HepG2 (cell line): ENCODE measurements around the gene BYSL. TPM values are rescaled to one million over a fixed set of nuclear protein-coding genes. Genes with fewer than 3 reads are reported as not detected.

Experiments
- AGO1 ChIP-seq: fragments of 200-400 bp; formaldehyde crosslinking; IDR thresholded peaks from 2 replicates; pipeline ENCODE4 v1.6.1; 2017; ENCODE audit warnings: mild to moderate bottlenecking, low read depth, low read length, moderate library complexity; ENCODE audit not compliant: poor library complexity, severe bottlenecking
- CEBPG ChIP-seq: IDR thresholded peaks from 2 replicates; pipeline ENCODE4 v1.6.1; 2016
- ELF3 ChIP-seq: IDR thresholded peaks from 2 replicates; pipeline ENCODE4 v1.6.1; 2016; ENCODE audit warnings: missing genetic modification reagents, missing compliant biosample characterization
- GMEB2 ChIP-seq: IDR thresholded peaks from 2 replicates; pipeline ENCODE4 v1.6.1; 2016; ENCODE audit warnings: missing biosample characterization, missing genetic modification reagents, low read depth
- HDAC2 ChIP-seq: sonication (generic); formaldehyde crosslinking; IDR thresholded peaks from 2 replicates; pipeline ENCODE4 v1.4.0; 2020; ENCODE audit warnings: missing genetic modification reagents
- KLF16 ChIP-seq, 2 experiments: sonication (generic) in 1 of 2; formaldehyde crosslinking in 1 of 2; IDR thresholded peaks; 2 replicates each; pipeline versions ENCODE4 v1.6.1 to v1.8.0; 2016 to 2023; ENCODE audit warnings: missing genetic modification reagents in 2 of 2, missing compliant biosample characterization in 1 of 2
- MTA1 ChIP-seq: sonication (generic); formaldehyde crosslinking; IDR thresholded peaks from 2 replicates; pipeline ENCODE4 v1.4.0; 2020; ENCODE audit warnings: missing genetic modification reagents, mild to moderate bottlenecking, borderline replicate concordance
- RBM22 ChIP-seq: fragments of 200-400 bp; formaldehyde crosslinking; optimal IDR thresholded peaks from 2 replicates; pipeline ENCODE3; 2017; ENCODE audit warnings: mild to moderate bottlenecking, low read length, moderate library complexity
- RXRB ChIP-seq: IDR thresholded peaks from 2 replicates; pipeline ENCODE4 v1.6.1; 2016; ENCODE audit warnings: borderline replicate concordance, missing genetic modification reagents, missing compliant biosample characterization
- SOX13 ChIP-seq, 3 experiments: fragments of 450-650 bp in 1 of 3; sonication (generic) in 1 of 3; formaldehyde crosslinking in 1 of 3; IDR thresholded peaks in 2 of 3; conservative IDR thresholded peaks in 1 of 3; 2 replicates each; pipeline versions ENCODE4 v1.5.0 to v1.6.1; 2016 to 2020; ENCODE audit warnings: antibody characterized with exemption in 1 of 3, mild to moderate bottlenecking in 1 of 3, missing compliant biosample characterization in 1 of 3, missing genetic modification reagents in 1 of 3, moderate library complexity in 1 of 3
- SSRP1 ChIP-seq: IDR thresholded peaks from 2 replicates; pipeline ENCODE4 v1.6.1; 2016; ENCODE audit warnings: control low read depth
- STAT5B ChIP-seq: sonication (generic); formaldehyde crosslinking; IDR thresholded peaks from 2 replicates; pipeline ENCODE4 v1.4.0; 2020; ENCODE audit warnings: missing genetic modification reagents
- TSC22D2 ChIP-seq: sonication (generic); formaldehyde crosslinking; IDR thresholded peaks from 2 replicates; pipeline ENCODE4 v1.5.1; 2020; ENCODE audit warnings: missing genetic modification reagents, mild to moderate bottlenecking, borderline replicate concordance
- U2AF2 ChIP-seq: fragments of 200-400 bp; formaldehyde crosslinking; IDR thresholded peaks from 2 replicates; pipeline ENCODE4 v1.6.1; 2017; ENCODE audit warnings: low read depth, mild to moderate bottlenecking, low read length
- ZBTB43 ChIP-seq: sonication (generic); formaldehyde crosslinking; conservative IDR thresholded peaks from 2 replicates; pipeline ENCODE4 v1.4.0; 2020; ENCODE audit warnings: missing genetic modification reagents
- ZFP36L2 ChIP-seq: sonication (generic); formaldehyde crosslinking; IDR thresholded peaks from 2 replicates; pipeline ENCODE4 v1.4.0; 2020; ENCODE audit warnings: missing genetic modification reagents
- ZGPAT ChIP-seq: IDR thresholded peaks from 2 replicates; pipeline ENCODE4 v1.6.1; 2016; ENCODE audit warnings: mild to moderate bottlenecking
- ZNF644 ChIP-seq: IDR thresholded peaks from 2 replicates; pipeline ENCODE4 v1.6.1; 2016; ENCODE audit warnings: low read depth
- ZNF879 ChIP-seq: sonication (generic); formaldehyde crosslinking; IDR thresholded peaks from 2 replicates; pipeline ENCODE4 v1.8.1; 2023; ENCODE audit warnings: missing genetic modification reagents
- polyA plus RNA-seq, 8 experiments: library from polyadenylated mRNA; depleted of rRNA in 3 of 8; stranded (reverse) in 7 of 8; unstranded in 1 of 8; fragments of >200 nt; fragmentation: Illumina TruSeq in 4 of 8; extraction: Trizol in 4 of 8; gene quantifications; 2 replicates each; pipeline versions ENCODE4 v1.2.1 to v1.2.3, GENCODE V29; 2011 to 2016; ENCODE audit warnings: low read depth in 4 of 8, missing spikeins in 1 of 8, mixed read lengths in 1 of 8; ENCODE audit not compliant: insufficient read depth in 1 of 8
- total RNA-seq, 5 experiments: library from RNA; depleted of rRNA; stranded (reverse); fragments of >200 nt; fragmentation: Illumina TruSeq; extraction: Trizol; gene quantifications; 2 replicates each; pipeline ENCODE4 v1.2.3, GENCODE V29; 2016; ENCODE audit warnings: low read depth in 1 of 5
- TF ChIP-seq, protein P1 (sequence below): IDR thresholded peaks from 2 replicates; pipeline ENCODE4 v1.6.1; 2018; ENCODE audit warnings: missing genetic modification reagents, mild to moderate bottlenecking, missing compliant biosample characterization
- TF ChIP-seq, protein P2 (sequence below), 2 experiments: fragments of 450-650 bp in 1 of 2; sonication (generic) in 1 of 2; formaldehyde crosslinking; IDR thresholded peaks; 2 replicates each; pipeline versions ENCODE4 v1.5.0 to v1.8.0; 2020 to 2022; ENCODE audit warnings: mild to moderate bottlenecking in 1 of 2, missing genetic modification reagents in 1 of 2

The BYSL gene
- total and polyA plus RNA-seq, 2 of the 13 experiments (the other 11 are each of a cell fraction or from before 2014, with no cell fraction given): 27.9 to 28.6 TPM

GRCh38 chr6:41936073-41936837 lies 15.0 kb downstream of the BYSL start (continued):
- no peak for TF ChIP-seq GMEB2 (CRISPR knock-in tag)
- no peak for TF ChIP-seq RBM22
- TF ChIP-seq RXRB (CRISPR knock-in tag): no peak
- peak; percentile 90 for TF ChIP-seq CEBPG (CRISPR knock-in tag)
- TF ChIP-seq SSRP1 (CRISPR knock-in tag): peak; percentile 52; the same call in 1 of the 2 replicates
- TF ChIP-seq MTA1 (CRISPR knock-in tag): no peak
- TF ChIP-seq, protein P1, sequence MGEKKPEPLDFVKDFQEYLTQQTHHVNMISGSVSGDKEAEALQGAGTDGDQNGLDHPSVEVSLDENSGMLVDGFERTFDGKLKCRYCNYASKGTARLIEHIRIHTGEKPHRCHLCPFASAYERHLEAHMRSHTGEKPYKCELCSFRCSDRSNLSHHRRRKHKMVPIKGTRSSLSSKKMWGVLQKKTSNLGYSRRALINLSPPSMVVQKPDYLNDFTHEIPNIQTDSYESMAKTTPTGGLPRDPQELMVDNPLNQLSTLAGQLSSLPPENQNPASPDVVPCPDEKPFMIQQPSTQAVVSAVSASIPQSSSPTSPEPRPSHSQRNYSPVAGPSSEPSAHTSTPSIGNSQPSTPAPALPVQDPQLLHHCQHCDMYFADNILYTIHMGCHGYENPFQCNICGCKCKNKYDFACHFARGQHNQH: peak; percentile 38; the same call in 1 of the 2 replicates
- TF ChIP-seq ELF3 (CRISPR knock-in tag): no peak
- no peak for TF ChIP-seq STAT5B
- TF ChIP-seq, protein P2, sequence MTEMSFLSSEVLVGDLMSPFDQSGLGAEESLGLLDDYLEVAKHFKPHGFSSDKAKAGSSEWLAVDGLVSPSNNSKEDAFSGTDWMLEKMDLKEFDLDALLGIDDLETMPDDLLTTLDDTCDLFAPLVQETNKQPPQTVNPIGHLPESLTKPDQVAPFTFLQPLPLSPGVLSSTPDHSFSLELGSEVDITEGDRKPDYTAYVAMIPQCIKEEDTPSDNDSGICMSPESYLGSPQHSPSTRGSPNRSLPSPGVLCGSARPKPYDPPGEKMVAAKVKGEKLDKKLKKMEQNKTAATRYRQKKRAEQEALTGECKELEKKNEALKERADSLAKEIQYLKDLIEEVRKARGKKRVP (CRISPR knock-in tag; IDR thresholded peaks at IDR 0.05): no peak
- TF ChIP-seq AGO1: no peak
- TF ChIP-seq ZGPAT (CRISPR knock-in tag): no peak
- no peak for TF ChIP-seq U2AF2
- no peak for TF ChIP-seq HDAC2 (CRISPR knock-in tag)
- no peak for TF ChIP-seq ZNF879 (CRISPR knock-in tag)
- no peak for TF ChIP-seq ZBTB43 (CRISPR knock-in tag)
- peak in 1 of 2 experiments; percentile 58; a peak in 2 of 4 replicates for TF ChIP-seq KLF16 (CRISPR knock-in tag; IDR thresholded peaks at IDR 0.05)
- TF ChIP-seq ZFP36L2 (CRISPR knock-in tag): no peak
- TF ChIP-seq ZNF644: no peak
- no peak for TF ChIP-seq SOX13 (IDR thresholded peaks at IDR 0.05)
- no peak for TF ChIP-seq SOX13 (CRISPR knock-in tag; conservative IDR thresholded peaks at IDR 0.05 in 1 of 2, IDR thresholded peaks at IDR 0.05 in 1 of 2)
- TF ChIP-seq TSC22D2 (CRISPR knock-in tag): no peak
